HepG2 (cell line): Measurements from ENCODE around the gene MDP1. TPM values are rescaled to one million over a fixed set of nuclear protein-coding genes. Genes with fewer than 3 reads are reported as not detected.

Source experiments
- ADNP ChIP-seq: sonication (generic); formaldehyde crosslinking; IDR thresholded peaks from 2 replicates; pipeline ENCODE4 v1.4.0; 2020; ENCODE audit warnings: missing genetic modification reagents
- ASH2L ChIP-seq: fragments of 300-600, 200-600 bp; sonication (generic); IDR thresholded peaks from 2 replicates; pipeline ENCODE4 v1.7.0; 2017; ENCODE audit warnings: low read depth, mild to moderate bottlenecking, moderate library complexity, mixed read lengths, low read length; ENCODE audit not compliant: insufficient read length
- CCAR2 ChIP-seq: fragments of 200-400 bp; formaldehyde crosslinking; optimal IDR thresholded peaks from 2 replicates; pipeline ENCODE3; 2018; ENCODE audit warnings: low read depth, mild to moderate bottlenecking, low read length, moderate library complexity
- CENPX ChIP-seq: sonication (generic); formaldehyde crosslinking; IDR thresholded peaks from 2 replicates; pipeline ENCODE4 v1.9.0; 2021; ENCODE audit warnings: mild to moderate bottlenecking, missing genetic modification reagents, moderate library complexity
- EHMT2 ChIP-seq: fragments of 200-600 bp; sonication (generic); IDR thresholded peaks from 2 replicates; pipeline ENCODE4 v1.7.0; 2017; ENCODE audit warnings: antibody characterized with exemption, low read depth, low read length, borderline replicate concordance
- GATAD2A ChIP-seq: IDR thresholded peaks from 2 replicates; pipeline ENCODE4 v1.6.1; 2016
- ISL2 ChIP-seq: sonication (generic); formaldehyde crosslinking; IDR thresholded peaks from 2 replicates; pipeline ENCODE4 v1.5.0; 2020; ENCODE audit warnings: missing genetic modification reagents
- PHF8 ChIP-seq: sonication (generic); formaldehyde crosslinking; IDR thresholded peaks from 2 replicates; pipeline ENCODE4 v1.5.0; 2020; ENCODE audit warnings: missing genetic modification reagents
- RFXANK ChIP-seq: IDR thresholded peaks from 2 replicates; pipeline ENCODE4 v1.6.1; 2016
- SRSF4 ChIP-seq: fragments of 200-400 bp; formaldehyde crosslinking; IDR thresholded peaks from one replicate; pipeline ENCODE4 v1.6.1; 2018; ENCODE audit warnings: mild to moderate bottlenecking, low read depth, low read length, moderate library complexity; ENCODE audit not compliant: poor library complexity, severe bottlenecking
- STAT5B ChIP-seq: sonication (generic); formaldehyde crosslinking; IDR thresholded peaks from 2 replicates; pipeline ENCODE4 v1.4.0; 2020; ENCODE audit warnings: missing genetic modification reagents
- ZMYM4 ChIP-seq: sonication (generic); formaldehyde crosslinking; IDR thresholded peaks from 2 replicates; pipeline ENCODE4 v1.8.1; 2023; ENCODE audit warnings: mild to moderate bottlenecking, missing genetic modification reagents
- ZNF12 ChIP-seq: sonication (generic); formaldehyde crosslinking; IDR thresholded peaks from 2 replicates; pipeline ENCODE4 v1.5.0; 2020; ENCODE audit warnings: missing genetic modification reagents
- ZNF138 ChIP-seq: sonication (generic); formaldehyde crosslinking; IDR thresholded peaks from 2 replicates; pipeline ENCODE4 v1.5.0; 2020; ENCODE audit warnings: mild to moderate bottlenecking, low read depth, missing genetic modification reagents
- ZNF331 ChIP-seq: sonication (generic); formaldehyde crosslinking; IDR thresholded peaks from 2 replicates; pipeline ENCODE4 v1.4.0; 2020; ENCODE audit warnings: missing genetic modification reagents
- ZNF33A ChIP-seq: sonication (generic); formaldehyde crosslinking; IDR thresholded peaks from 2 replicates; pipeline ENCODE4 v1.5.1; 2020; ENCODE audit warnings: missing genetic modification reagents, mild to moderate bottlenecking, moderate library complexity, borderline replicate concordance
- ZNF367 ChIP-seq: sonication (generic); formaldehyde crosslinking; IDR thresholded peaks from 2 replicates; pipeline ENCODE4 v1.4.0; 2020; ENCODE audit warnings: missing genetic modification reagents, borderline replicate concordance
- ZNF557 ChIP-seq: sonication (generic); formaldehyde crosslinking; IDR thresholded peaks from 2 replicates; pipeline ENCODE4 v1.4.0; 2020; ENCODE audit warnings: missing genetic modification reagents
- ZNF660 ChIP-seq: sonication (generic); formaldehyde crosslinking; IDR thresholded peaks from 2 replicates; pipeline ENCODE4 v1.5.1; 2020; ENCODE audit warnings: mild to moderate bottlenecking, low read depth, missing genetic modification reagents, borderline replicate concordance
- ZNF672 ChIP-seq: sonication (generic); formaldehyde crosslinking; IDR thresholded peaks from 2 replicates; pipeline ENCODE4 v1.8.1; 2022; ENCODE audit warnings: missing genetic modification reagents
- ZNF747 ChIP-seq: sonication (generic); formaldehyde crosslinking; IDR thresholded peaks from 2 replicates; pipeline ENCODE4 v1.8.1; 2023; ENCODE audit warnings: missing genetic modification reagents, mild to moderate bottlenecking, borderline replicate concordance
- ZNF75D ChIP-seq: sonication (generic); formaldehyde crosslinking; IDR thresholded peaks from 2 replicates; pipeline ENCODE4 v1.8.1; 2023; ENCODE audit warnings: missing genetic modification reagents, mild to moderate bottlenecking, borderline replicate concordance
- ZNF768 ChIP-seq: sonication (generic); formaldehyde crosslinking; IDR thresholded peaks from 2 replicates; pipeline ENCODE4 v1.4.0; 2020; ENCODE audit warnings: missing genetic modification reagents
- polyA plus RNA-seq, 8 experiments: library from polyadenylated mRNA; depleted of rRNA in 3 of 8; stranded (reverse) in 7 of 8; unstranded in 1 of 8; fragments of >200 nt; fragmentation: Illumina TruSeq in 4 of 8; extraction: Trizol in 4 of 8; gene quantifications; 2 replicates each; pipeline versions ENCODE4 v1.2.1 to v1.2.3, GENCODE V29; 2011 to 2016; ENCODE audit warnings: low read depth in 4 of 8, missing spikeins in 1 of 8, mixed read lengths in 1 of 8; ENCODE audit not compliant: insufficient read depth in 1 of 8
- total RNA-seq, 5 experiments: library from RNA; depleted of rRNA; stranded (reverse); fragments of >200 nt; fragmentation: Illumina TruSeq; extraction: Trizol; gene quantifications; 2 replicates each; pipeline ENCODE4 v1.2.3, GENCODE V29; 2016; ENCODE audit warnings: low read depth in 1 of 5
- TF ChIP-seq, protein P1 (sequence below): fragments of 450-650 bp; IDR thresholded peaks from 2 replicates; pipeline ENCODE4 v1.6.1; 2016
- TF ChIP-seq, protein P2 (sequence below): sonication (generic); formaldehyde crosslinking; IDR thresholded peaks from 2 replicates; pipeline ENCODE4 v1.8.0; 2022; ENCODE audit warnings: mild to moderate bottlenecking, missing genetic modification reagents, borderline replicate concordance
- TF ChIP-seq, protein P3 (sequence below): sonication (generic); formaldehyde crosslinking; IDR thresholded peaks from 2 replicates; pipeline ENCODE4 v1.4.0; 2020; ENCODE audit warnings: missing genetic modification reagents

The MDP1 gene
- total and polyA plus RNA-seq, 2 of the 13 experiments (the other 11 are each of a cell fraction or from before 2014, with no cell fraction given): 44.1 to 48.7 TPM

DNA sequence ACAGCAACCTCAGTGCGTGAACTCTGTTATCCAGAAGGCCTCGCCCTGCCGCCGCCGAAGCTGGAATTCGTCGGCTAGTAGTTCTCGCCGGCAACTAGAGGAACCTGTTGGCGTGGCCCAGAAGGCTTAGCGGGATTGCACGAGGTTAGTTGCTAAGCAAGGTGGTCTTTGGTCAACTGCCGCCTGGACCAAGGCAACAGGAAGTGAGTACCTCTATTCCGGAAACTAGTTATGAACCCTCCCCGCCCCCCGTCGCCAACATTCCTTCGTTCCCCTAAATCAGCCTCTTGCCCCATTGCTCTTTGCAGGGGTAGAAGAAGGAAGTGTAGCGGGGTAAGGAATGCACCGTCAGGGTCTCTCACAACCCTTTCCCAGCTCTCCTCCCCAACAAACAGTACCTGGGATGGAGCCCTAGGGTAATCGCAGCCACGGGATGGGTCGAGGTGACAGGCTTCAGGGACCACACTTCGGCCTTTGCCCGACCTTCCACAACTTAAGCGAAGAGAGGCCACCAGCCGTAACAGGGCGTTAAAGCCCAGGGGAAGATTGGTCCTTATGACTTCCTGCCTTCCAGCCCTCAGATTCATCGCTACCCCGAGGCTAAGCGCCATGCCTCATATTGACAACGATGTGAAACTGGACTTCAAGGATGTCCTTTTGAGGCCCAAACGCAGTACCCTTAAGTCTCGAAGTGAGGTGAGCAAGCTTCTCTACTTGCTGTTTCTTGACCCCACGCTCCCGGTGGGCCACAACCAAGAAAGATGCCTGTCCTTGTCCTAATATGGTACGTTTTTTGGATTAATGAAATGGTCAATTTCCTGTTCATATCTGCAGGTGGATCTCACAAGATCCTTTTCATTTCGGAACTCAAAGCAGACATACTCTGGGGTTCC lies 17.0 kb upstream of the MDP1 start, which contains the start of gene GMPR2 (continued):
- TF ChIP-seq, protein P1, sequence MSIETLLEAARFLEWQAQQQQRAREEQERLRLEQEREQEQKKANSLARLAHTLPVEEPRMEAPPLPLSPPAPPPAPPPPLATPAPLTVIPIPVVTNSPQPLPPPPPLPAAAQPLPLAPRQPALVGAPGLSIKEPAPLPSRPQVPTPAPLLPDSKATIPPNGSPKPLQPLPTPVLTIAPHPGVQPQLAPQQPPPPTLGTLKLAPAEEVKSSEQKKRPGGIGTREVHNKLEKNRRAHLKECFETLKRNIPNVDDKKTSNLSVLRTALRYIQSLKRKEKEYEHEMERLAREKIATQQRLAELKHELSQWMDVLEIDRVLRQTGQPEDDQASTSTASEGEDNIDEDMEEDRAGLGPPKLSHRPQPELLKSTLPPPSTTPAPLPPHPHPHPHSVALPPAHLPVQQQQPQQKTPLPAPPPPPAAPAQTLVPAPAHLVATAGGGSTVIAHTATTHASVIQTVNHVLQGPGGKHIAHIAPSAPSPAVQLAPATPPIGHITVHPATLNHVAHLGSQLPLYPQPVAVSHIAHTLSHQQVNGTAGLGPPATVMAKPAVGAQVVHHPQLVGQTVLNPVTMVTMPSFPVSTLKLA: no peak
- TF ChIP-seq ZMYM4 (CRISPR knock-in tag) (peak; percentile 78), ZNF331 (CRISPR knock-in tag) (no peak; the same call in 1 of the 2 replicates), ZNF557 (CRISPR knock-in tag) (peak; percentile 92; the same call in 1 of the 2 replicates), ZNF660 (CRISPR knock-in tag) (no peak; the same call in 1 of the 2 replicates), ZNF33A (no peak), RFXANK (CRISPR knock-in tag) (no peak), ZNF12 (CRISPR knock-in tag) (peak; percentile 56), PHF8 (CRISPR knock-in tag) (peak; percentile 98), ISL2 (CRISPR knock-in tag) (peak; percentile 62), ZNF138 (CRISPR knock-in tag) (no peak; the same call in 1 of the 2 replicates), CCAR2 (peak; percentile 89), ZNF367 (0 out of 2 replicates have a peak, but pooled peaks have one; percentile 52), ADNP (no peak), STAT5B (CRISPR knock-in tag) (peak; percentile 22; the same call in 1 of the 2 replicates), ASH2L (peak; percentile 98), CENPX (CRISPR knock-in tag) (no peak), EHMT2 (no peak; the same call in 1 of the 2 replicates), GATAD2A (CRISPR knock-in tag) (peak; percentile 73), ZNF75D (CRISPR knock-in tag) (peak; percentile 88; the same call in 1 of the 2 replicates), ZNF672 (CRISPR knock-in tag) (no peak), ZNF768 (CRISPR knock-in tag) (no peak), SRSF4 (no peak), ZNF747 (CRISPR knock-in tag) (no peak)
- TF ChIP-seq, protein P2, sequence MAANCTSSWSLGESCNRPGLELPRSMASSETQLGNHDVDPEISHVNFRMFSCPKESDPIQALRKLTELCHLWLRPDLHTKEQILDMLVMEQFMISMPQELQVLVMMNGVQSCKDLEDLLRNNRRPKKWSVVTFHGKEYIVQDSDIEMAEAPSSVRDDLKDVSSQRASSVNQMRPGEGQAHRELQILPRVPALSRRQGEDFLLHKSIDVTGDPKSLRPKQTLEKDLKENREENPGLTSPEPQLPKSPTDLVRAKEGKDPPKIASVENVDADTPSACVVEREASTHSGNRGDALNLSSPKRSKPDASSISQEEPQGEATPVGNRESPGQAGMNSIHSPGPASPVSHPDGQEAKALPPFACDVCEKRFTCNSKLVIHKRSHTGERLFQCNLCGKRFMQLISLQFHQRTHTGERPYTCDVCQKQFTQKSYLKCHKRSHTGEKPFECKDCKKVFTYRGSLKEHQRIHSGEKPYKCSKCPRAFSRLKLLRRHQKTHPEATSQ: no peak; the same call in 1 of the 2 replicates
- TF ChIP-seq, protein P3, sequence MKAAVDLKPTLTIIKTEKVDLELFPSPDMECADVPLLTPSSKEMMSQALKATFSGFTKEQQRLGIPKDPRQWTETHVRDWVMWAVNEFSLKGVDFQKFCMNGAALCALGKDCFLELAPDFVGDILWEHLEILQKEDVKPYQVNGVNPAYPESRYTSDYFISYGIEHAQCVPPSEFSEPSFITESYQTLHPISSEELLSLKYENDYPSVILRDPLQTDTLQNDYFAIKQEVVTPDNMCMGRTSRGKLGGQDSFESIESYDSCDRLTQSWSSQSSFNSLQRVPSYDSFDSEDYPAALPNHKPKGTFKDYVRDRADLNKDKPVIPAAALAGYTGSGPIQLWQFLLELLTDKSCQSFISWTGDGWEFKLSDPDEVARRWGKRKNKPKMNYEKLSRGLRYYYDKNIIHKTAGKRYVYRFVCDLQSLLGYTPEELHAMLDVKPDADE: peak; percentile 82; the same call in 1 of the 2 replicates
